ENCODE measurements around the gene FBXW4. TPM values are rescaled to one million over a fixed set of nuclear protein-coding genes. Genes with fewer than 3 reads are reported as not detected.

The FBXW4 gene
- total RNA-seq, 1 experiment from 2014 or later = 5.8 TPM

DNA sequence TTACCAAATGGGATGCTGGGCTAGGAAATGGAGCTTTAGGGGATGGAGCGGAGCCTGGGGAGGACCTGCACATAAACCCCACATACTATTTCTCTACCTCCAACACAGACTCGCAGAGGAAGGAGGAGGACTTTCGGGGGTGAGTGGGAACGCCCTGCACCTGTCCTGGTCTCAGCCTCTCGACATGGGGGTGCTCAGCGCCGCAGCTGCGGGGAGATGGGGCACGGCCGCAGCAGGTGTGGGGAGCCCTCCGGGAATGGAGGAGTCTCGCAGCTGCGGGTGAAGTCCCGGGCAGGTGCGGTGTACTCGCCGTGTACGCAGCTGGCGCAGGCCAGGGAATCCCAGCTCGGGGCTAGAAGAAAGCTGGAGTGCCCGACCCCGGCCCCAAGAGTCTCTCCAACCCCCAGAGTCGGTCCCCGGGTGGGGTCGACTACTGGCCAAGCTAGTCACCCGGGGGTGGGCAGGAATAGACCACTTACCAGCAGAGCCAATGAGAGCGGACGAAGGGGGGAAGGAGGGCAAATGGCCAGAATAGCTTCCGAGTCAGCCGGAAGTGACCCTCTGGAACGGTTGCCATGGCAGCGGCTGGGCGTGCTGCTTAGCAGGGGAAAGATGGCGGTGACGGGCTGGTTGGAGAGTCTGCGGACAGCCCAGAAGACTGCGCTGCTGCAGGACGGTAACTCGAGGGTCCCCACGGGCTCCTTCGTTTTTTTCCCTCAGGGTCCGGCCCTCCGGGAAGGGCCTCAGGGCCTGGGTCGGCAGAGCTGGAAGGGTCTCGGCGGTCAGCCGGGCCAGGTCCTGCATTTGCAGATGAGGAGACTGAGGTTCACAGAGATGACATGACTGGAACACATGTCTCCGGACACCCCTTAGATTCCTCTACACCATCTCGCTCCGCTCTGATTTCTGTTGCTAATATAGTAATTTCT is 107.0 kb downstream of the FBXW4 start, which contains the start of the genes DPCD and POLL:
TSS of gene DPCD (plus strand) at position 597 of the 929 bp plus-strand sequence. CDS start at position 613, 16 bp downstream.
TSS of gene POLL (minus strand) at position 533 of the 929 bp plus-strand sequence. CDS start 897 bp downstream, outside the sequence.
- DNase-seq (ENCODE audit: low read depth) = peak; percentile 91

DNA sequence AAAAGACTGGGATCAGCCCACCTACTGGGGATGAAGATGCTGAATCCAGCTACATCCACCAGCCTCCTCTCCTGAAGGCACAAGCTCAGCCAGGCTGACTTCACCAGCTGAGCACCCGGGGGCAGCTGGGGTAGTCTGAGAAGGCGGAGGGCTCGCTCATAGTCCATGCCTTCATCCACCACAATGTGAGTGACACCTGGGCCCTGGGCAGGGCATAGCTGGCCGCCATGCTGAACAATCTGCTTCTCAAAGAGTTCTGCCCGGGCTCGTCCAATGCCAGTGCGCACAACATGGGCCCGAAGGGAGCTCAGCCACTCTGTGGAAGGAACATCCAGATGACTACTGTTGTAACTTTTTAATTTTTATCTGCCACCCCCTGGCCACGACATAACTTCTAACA is 109.1 kb downstream of the FBXW4 start:
- no peak for DNase-seq (ENCODE audit: low read depth)

DNA sequence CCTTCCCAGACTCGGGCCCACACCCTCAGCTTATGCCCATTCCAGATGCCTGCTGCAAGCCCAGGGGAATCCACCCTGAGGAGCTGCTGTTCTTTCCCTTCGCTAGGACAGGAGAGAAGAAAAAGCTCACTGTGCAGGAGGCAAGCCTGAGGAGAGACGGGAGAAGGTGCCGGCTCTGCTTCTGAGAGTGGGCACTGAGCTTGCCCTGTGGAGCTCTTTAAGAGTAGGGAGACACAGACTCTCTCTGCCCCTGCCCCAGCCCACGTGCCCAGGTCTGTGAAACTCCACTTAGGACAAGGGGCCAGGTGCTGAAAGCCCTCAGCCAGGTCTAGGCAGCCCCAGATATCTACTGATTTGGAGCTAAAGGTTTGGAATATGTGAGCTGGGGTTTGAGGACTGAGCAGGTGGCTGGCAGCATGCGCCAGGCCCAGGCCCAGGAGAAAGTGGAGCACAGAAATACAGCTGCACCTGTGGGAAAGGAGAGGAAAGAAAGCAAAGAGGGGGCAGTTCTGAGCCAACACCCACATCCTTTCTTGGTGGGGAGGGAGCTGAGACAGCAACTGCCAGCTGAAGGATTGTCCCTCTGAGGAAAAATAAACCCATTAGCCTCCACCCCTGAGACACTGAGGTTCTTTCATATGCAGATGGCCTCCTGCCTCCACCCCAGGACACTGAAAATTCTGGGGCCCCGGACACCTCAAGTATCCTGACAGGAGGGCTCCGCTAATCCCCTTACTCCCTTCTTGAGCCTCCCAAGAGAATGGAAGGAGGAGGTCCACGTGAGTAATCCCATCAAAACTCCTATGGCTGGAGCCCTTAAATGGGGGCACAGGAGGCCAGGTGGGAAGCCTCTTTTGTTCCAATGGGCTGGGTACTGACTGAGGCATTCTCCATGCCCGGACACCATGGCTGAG is 114.2 kb downstream of the FBXW4 start:
- no peak for DNase-seq (ENCODE audit: low read depth)

DNA sequence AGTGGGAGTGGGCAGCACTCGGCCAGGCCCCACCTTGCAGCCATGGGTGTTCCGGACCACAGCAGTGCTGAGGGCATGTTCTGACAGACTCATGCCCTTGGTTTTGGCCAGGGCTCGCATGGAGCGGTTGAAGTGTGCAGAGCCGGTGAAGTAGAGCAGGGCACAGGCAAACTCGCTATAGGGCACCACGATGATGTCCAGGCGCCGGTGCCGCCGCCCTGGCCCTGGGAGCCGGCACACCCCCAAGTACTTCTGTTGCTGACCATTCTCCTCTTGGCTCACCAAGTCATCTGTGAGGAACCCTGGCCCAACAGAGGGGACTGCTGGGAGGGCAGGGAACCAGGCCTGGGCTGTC is 115.5 kb downstream of the FBXW4 start:
- no peak for DNase-seq (ENCODE audit: low read depth)

DNA sequence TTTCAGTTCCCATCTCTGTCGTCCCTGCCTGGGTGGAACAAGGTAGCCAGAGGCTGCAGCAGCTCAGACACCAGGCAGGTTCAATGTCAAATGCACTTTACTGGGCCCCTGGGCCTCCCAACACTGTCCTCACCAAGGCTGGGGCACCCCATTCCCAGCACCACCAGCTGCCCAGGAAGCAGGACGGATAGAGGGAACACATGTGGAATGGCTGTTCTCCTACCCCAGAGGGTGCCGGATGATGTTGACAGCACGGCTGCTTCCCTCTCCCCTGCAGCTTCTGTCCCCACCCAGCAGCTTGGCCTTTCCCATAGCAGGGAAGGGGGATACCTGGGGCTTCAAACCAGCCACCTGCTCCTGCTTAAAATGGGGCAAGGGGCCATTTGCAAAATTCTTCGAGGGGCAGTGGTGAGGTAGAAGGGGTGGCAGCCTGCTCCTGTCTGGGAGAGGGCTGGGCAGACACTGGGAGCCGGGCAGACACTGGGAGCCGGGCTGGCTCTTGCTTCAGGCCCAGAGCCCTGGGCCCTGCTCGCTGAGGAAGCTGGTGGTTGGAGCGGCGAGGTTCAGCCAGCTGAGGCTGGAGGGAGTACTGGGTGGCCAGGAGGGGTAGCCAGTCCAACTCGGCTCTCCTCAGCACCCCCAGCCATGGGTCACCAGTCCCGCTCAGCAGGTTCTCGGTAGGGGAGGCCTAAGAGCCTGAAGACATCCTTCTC is 116.0 kb downstream of the FBXW4 start:
- DNase-seq (ENCODE audit: low read depth) = no peak

DNA sequence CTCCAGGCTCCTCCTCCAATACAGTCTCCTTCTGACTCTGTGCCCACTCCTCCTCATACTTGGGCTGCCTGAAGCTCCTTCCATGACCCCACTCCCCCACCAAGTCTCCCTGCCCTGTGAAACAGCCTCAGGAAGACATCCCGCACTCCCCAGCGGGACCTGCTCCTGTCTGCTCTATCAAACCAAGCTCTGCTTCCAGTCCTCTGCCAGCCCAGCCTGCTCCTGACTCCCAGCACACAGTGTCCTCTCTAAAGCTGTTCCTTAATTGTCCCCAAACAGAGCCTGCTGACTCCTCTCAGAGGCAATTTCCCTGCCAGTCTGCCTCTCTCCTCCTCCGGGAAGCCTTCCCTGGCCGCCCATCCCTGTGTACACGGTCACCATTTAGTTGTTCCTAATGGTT is 116.8 kb downstream of the FBXW4 start:
- DNase-seq (ENCODE audit: low read depth) = no peak

DNA sequence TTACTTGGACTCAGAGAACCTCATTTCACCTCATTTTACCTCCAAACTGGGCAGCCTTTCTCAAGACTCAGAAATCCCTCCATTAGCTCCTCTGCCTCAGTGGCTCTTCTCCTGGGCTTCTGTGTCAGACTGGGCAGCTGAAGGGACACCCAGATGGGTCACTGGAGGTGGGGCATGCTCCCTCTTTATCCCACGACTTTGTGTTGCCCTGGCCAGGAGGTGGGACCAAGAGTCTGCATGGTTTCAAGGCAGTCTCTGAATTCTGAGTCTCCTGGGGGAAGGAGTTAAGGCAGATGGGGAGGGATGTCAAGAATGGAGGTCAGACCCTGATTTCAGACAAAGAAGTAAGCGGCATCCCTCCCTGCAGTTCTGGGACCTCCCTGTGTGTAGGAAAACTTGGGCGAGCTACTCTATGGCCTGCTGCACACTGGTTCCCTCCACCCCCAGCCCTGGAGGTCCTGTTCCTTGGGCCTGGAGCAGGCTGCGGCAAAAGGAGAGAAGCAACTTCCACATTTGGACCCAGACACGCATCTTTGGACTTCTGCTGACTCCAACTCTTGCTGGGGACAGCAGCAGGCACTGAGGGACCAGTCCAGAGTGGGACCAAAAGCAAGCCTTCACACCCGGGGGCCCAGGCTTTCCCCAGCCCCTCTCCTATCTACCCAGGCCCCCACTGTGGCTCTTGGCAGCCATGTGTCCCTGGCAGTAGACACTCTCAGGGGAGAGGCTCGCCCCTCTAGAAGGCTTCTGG is 117.7 kb downstream of the FBXW4 start:
- no peak for DNase-seq (ENCODE audit: low read depth)

DNA sequence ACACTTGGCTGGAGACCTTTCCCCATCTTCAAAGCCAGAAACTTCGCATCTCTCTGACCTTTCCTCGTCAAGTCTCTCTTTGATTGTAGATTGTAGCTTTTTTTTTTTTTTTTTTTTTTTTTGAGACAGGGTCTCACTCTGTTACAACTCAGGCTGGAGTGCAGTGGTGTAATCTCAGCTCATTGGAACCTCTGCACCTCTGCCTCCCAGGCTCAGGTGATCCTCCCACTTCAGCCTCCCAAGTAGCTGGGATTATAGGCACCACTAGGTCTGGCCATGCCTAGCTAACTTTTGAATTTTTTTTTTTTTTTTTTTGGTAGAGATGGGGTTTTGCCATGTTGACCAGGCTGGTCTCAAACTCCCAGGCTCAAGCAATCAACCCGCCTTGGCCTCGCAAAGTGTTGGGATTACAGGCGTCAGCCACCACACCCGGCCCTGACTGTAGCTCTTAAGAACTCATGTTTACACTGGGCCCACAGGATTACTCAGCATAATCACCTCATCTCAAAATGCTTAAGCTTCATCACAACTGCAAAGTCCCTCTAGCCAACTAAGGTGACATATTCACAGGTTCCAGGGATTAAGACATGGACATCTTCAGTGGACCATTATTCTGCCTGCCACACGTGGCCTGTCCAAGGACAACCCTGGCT is 118.6 kb downstream of the FBXW4 start:
- no peak for DNase-seq (ENCODE audit: low read depth)

DNA sequence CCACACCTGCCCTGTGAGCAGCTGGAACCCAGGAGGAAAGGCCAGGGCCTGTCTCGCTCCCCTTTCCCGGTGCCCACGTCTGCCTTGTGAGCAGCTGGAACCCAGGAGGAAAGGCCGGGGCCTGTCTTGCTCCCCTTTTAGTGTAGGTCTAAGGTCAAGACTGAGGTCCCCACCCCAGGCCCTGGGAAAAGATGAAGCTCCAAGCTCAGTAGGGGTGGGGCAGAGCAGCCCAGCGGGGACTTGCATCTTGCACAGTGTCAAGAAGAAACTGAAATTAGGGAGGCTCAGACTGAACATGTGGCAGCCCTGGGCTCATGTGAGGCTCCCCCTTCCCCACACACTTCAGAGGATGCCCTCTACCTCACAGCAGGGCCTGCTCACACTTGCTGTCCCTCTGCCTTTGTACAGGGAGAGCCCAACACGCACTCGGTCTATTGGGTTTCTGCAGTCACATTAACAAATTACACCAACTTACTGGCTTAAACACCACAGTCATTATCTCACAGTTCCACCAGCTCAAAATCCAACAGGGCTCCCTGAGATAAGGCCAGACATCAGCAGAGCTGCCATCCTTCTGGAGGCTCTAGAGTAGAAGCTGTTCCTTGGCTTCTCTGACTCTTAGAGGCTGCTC is 119.3 kb downstream of the FBXW4 start:
- no peak for DNase-seq (ENCODE audit: low read depth)

DNA sequence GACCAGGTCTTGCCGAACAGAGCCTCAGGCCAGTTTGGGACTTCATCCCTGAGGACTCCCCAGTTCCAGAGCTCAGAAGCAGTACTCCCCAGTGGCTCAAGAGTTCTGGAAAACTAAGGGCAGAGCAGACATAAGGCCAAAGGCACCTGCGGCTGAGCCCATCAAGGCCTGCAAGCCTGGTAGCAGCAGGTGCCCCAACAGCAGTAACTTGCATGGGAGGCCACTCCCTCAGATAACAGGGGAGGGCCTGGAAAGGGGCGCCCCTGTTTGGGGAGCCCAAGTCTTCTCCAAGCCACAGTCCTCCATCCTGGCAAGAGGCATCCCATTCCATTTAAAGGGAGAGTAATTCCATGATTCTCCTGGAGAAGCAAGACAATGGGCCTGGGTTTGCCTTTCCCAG is 119.9 kb downstream of the FBXW4 start:
- no peak for DNase-seq (ENCODE audit: low read depth)

DNA sequence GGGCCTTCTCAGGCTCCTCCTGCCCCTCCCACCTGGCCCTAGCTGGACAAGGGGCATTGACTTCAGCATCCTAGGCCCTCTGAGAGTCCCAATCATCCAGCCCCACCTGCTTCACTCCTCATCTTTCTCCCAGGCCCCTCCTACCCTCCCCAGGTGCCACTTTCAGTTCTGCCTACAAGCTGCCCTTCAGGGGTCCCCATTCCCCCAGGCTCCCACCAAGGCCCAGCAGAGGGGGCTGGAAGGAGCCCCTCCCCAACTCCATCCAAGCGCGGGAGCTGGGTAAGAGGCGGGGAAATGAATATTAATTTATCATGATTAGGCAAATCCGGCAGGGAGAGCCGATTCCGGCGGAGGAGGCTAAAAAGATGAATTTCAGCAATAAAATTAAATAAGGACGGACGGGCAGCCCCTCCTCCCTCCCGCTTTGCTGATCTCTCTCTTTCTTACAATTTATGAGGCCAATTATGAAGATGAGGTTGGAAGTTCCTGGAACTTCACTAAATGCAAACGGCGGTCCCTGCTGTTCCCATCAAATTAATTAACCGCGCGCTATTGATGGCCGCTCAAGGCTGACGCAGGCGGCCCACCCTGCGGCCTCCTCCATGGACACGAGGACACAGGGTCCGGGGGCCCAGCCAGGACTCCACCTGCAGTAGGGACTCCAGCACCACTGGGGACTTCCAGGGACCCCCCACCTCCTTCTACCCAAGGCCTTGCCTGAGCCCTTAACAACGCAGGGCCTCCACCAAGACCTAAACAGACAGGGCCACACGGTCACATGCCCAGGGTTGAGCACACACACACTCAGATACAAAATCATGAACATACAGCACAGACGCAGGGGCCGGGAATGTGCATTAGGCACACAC is 120.9 kb downstream of the FBXW4 start:
- no peak for DNase-seq (ENCODE audit: low read depth)

DNA sequence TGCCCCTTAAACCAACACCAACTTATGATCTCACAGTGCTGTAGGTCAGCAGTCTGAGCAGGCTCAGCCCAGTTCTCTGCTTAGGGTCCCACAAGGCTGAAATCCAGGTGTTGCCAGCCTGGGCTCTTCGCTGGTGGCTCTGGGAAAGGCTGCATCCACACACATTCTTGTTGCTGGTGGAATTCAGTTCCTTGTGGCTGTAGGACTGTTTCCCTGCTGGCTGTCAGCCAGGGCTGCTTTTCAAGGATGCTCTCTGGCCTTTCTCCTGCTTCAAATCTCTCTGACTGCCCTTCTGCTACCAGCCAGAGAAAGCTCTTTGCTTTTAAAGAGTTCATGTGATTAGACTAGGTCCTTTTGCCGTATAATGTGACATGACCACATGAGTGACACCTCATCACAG is 122.2 kb downstream of the FBXW4 start:
- no peak for DNase-seq (ENCODE audit: low read depth)

DNA sequence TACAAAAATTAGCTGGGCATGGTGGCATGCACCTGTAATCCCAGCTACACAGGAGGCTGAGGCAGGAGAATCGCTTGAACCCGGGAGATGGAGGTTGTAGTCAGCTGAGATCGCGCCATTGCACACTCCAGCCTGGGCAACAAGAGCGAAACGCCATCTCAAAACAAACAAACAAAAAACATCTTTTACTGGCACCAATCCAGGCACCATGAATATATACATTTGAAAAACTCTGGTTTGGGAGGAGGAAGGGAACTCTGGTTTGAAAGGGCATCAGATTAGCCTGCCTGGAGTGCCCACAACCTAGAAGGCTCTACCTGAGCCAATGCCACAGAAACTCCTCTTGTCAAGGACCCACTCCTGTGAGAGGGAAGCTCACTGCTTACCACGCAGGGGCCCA is 122.8 kb downstream of the FBXW4 start:
- no peak for DNase-seq (ENCODE audit: low read depth)

DNA sequence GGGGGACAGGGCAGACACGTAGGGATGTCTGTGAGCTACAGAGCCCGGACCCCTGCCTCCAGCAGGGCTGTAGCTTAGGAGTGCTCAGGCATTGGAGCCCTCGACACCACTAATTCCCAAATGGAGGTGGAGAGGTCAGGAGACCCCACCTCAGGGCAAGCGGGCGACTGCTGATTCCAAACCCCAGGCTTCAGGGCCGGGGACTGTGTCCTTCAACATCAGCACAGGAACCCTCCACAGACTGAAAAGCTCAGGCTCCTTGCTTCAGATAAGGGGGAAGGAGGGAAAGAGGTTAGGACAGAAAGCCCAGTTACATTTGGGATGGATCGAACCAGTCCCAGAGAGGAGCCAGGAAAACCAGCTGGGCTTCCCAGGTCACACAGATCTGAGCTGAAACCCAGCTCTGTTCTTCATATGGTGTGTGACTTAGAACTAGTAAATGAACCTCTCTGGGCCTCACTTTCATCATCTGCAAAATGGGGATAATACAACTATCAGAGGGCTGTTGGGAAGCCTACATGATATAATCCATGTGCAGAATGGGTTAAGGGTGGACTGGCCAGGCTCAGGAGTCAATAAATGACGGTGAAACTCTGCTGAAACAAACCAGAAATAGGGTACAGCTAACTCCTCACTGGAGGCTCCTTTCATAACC is 123.6 kb downstream of the FBXW4 start:
- no peak for DNase-seq (ENCODE audit: low read depth)

DNA sequence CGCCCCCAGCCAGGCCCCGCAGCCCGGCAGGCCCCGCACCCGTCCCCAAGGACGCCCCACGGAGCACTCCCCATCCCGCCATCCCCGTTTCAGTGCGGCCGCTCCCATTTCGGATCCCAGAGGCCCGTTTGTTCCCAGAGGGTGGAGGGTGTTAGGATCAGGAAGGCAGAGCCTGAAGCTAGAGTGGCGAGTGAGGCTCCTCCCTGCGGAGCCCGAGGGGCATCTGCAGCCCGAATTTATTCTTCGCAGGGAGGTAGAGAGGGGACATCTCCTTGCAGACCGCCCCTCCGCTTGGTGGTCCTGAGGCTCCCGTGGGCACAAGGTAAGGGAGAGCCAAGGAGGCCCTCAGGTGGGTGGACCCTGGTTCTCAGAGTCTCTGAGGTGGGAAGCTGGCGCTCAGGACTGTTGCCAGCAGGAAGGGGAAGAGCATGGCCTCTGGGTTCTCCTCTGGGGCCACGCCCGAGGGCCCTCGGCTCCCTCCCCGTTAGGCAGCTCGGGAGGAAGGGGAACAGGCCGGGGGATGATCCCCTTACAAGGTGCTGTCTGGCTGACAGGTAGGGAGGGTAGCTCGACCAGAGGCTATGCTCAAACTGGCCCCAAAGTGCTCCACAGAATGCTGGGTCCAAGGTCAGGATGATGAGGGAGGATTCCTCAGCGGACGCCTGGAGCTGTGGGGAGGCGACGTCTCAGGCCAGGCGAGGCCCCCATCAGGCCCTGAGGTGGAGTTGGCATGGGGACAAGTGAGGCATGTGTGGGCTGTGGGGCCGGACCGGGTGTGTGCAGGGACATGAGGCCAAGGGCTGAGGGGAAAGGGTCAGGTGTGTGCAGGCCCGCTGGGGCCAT is 124.3 kb downstream of the FBXW4 start:
- peak; percentile 16 for DNase-seq (ENCODE audit: low read depth)

DNA sequence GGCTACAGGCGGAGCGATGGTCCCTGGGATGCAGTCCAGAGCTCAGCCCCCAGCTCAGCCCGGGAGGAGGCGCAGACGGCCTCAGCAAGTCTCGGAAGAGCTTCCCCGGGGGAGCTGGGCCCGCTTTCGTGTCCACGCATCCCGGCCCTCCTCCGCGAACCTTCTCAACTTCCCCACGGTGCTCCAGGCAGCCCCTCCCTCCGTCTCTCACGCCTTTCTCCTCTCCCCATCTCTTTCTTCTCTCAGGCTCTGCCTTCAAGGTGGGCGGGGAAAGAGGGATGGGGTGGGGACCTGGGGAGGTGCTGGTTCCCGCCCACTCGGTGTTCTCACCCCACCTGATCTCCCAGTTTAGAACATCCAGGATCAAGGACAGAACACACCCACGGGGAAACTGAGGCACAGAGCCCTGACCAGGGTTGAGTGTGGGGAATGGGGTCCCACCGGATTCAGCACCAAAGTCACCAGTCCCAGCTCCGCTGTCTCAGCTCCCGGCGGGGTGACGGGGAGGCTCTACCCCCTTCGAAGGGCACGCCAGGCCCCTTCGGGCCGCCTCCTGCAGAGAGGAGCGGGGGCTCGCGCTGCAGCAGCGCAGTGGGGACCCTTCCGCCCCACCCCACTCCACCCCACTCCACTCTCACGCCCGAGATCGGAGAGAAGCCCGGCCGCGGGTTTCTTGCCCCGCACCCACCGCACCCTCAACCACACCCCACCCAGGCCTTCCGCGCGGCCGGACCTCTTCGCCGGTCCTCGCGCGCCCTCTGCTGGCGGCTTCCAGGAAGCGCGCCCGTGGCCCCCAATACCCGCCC is 125.1 kb downstream of the FBXW4 start:
- DNase-seq (ENCODE audit: low read depth) = peak; percentile 46

DNA sequence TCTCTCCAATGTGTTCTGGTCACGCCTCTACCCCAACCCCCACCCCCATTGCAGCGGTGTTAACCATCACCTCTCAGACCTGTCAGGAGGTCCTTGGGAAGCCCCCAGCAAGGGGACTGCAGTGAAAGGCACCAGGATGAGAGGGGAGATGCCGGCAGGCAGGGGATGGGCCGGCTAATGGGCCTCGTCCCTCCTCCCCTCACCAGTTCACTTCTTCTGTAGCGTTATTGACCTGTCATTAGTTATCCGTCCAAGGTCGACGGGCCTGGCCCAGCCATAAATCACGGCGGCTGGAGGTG is 125.7 kb downstream of the FBXW4 start:
- DNase-seq (ENCODE audit: low read depth) = no peak

Measured in RPMI7951 (cell line).